Stromal cell of bone marrow (primary cell): ENCODE data around the gene FLRT2.

Source experiments
- DNase-seq: peaks from one replicate; pipeline ENCODE4 v3.0.0-alpha.2; 2012; ENCODE audit warnings: low read depth

The FLRT2 gene

DNA sequence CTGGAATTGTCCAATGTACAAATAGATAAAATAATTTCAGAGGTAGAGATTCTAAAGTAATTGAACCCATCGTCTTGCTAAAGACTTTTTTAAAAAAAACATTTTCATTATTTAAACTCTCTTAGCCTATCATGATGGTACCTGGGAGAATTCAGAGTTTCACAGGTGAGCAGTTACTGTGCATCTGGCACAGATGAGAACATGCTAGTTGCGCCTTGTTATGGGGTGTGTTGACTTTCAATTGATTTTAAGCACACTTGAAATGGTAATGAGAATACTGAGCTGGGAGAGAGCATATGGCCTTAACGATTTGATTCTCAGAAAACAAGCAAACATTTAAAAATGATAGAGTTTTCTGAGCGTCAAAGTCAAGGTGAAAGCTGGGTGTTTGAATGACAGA, 66.6 kb downstream of the FLRT2 start:
- DNase-seq: no peak

DNA sequence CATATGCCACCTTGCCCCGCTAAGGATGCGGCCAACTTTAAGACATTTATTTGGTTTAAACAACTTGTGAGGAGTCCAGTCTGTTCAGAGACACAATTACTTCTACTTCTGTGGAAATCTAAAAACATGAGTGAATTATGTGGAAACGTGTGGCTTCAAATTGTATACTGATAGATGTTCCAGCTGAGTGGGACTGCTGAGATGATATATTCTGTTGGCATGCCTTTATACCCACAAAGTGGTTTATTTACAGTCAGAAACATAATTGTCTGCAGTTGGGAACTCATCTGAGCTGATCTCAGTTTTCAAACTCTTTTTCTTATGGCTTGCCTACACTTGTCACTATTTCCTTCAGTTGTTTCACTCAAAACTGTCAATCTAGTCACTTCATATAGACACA, 67.8 kb downstream of the FLRT2 start:
- DNase-seq: no peak

DNA sequence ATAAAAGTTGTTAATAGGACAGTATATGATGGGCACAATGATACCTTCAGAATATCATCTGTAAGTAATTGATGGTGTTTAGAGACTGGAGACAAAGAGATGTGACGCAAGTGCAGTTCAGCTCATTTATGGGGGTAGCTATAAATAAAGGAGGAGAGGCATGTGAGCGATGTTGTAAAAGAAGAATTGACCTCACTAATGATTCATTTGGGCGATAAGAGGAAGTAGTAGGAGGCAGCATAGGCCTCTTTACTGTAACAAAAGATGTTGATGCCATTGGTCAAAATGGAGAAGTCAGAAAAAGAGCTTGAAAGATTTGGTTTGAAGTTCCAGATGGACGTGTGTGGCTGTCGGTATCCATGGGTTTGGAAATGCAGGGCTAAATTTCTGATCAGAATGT, 70.0 kb downstream of the FLRT2 start:
- no peak for DNase-seq

DNA sequence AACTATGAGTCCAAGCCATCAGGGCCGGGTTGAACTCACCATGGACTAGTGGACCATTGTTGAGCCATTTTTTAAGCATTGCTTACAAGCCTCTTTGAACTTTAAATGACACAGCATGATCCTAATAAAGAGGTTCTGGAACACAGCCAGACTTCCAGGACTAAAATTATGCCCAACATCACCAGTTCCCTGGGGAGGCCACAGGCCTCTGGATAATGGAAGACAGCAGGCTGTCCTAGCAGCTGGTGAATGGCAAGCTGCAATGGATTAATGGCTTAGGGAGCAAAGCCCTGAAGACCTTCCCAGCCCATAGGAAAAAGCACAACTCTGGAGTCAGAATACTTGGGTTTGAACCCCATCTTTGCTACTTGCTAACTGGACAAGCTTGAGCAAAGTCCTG, 71.3 kb downstream of the FLRT2 start:
- no peak for DNase-seq

DNA sequence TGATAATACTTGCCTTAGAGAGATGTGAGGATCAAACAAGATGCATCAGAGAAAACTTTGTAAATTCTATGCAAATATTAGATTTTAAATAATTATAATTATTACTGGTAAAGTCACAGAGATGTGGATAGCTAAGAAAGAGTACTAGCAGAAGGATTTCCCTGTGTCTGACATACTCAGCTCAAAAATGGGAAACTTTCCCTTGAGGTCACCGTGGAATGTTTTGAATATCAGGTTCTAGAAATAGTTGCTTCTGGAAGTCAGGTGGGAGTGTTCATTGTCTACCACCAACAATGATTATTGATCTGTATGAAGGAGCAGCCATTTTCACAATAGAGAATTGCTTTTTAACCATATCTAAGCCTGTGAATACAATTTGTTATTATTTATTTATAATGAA, 71.7 kb downstream of the FLRT2 start:
- no peak for DNase-seq

DNA sequence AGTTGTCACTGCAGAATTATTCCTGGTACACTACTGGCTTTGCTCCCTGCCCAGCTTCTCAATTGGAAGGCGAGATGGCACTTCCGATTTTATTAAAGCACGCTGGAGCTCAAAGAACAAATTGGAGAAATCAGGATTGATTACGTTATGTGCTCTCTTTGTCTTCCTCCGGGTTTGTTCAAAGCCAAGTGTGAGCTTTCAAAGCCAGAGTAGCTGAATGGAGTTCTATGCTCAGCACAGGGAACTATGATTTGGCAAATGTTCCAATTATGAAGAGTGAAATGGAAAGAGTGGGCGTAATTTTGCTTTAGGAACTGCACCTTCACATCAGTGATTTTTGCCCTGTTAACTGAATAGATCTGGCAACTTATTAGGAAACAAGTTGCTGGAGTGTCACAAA, 72.4 kb downstream of the FLRT2 start:
- no peak for DNase-seq

DNA sequence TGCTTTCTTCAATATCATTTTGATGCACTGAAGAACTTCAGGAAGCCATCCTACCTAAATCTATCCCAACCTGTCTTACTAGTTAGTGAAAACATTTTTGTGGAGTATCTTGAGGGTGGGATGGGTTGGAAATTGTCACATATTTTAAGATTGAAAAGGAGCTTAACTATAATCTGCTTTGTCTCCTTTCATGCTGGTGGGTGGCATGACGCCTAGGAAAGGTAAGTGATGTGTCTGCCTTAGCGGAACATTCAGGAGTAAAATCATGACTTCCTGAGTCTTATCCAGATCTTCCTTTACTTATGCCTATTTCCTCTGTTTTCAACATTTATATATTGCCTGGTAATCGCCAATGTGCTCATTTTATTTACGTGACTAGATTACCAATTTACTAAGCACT, 74.1 kb downstream of the FLRT2 start:
- DNase-seq: no peak

DNA sequence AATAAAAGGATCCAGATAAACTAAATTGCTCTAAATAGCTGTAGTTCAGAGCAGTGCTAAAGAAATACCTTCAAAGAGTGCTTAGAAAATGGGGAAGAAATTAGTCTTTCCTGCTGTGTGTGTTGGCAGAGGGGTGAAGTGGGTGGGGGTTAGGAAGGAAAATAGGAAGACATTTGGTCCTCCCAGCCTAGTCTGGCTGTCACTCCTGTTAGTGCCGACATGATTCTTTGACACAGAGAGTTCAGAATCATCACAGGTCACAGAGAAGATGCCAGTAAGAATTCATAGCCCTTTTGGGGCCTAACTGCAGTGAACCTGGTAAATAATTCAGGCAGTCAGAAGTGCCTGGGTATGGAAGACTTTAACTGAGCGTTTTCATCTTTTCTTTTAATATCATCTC, 74.8 kb downstream of the FLRT2 start:
- no peak for DNase-seq

DNA sequence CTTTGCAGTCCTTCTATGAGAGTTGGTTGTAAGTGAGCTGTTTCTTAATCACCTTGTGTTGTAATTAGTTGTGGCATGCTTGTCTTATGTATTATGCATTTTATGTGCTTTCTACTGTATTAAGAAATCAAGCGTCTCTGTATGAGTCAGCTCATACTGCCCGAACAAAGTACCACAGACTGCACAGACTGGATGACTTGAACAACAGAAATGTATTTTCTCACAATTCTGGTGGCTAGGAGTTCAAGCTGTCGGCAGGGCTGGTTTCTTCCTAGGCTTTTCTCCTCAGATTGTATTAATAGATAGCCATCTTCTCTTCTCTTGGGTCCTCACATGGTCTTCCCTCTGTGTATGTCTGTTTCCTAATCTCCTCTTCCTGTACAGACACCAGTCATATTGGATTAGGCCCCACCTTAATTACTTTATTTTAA, 77.7 kb downstream of the FLRT2 start:
- DNase-seq: peak; percentile 63

DNA sequence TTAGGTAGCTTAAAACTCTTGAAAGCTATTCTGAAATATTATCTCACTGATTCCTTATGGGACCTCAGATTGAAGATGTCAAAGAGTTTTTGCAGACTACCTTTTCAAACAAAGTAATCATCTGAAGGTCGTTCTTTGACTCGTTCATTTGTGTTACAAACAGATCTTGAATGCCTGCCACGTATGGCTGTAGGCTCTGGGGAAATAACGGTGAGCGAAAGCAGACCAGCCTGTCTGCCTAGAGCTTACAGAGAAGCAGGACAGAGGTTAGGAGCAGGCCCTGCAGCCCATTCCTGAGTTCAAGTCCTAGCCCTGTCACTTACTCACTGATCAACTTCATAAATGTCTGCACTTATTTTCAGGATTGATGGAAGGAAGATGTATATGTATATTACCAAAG, 83.6 kb downstream of the FLRT2 start:
- no peak for DNase-seq

DNA sequence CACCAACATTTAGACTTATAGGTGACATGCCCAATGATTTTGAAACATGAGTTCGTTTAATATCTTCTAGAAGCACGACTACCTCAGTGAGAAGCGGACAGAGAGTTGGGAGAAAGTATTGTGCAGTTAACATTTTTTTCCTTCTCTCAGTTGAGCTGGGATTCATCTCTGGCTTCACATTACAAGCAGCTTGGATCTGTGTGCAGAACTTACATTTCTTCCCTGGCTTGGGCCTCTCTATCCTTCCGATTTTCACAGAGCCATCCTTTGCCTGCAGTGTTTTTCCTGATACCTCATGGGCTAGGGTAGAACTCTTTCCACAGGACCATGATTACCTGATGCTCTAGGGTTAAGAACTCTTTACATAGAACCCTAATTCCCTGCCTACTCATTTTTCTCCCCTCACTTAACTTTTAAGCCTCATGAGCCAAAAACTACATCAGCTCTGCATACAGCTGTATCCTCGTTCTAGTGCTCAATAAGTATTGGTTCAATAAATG, 86.5 kb downstream of the FLRT2 start:
- no peak for DNase-seq

DNA sequence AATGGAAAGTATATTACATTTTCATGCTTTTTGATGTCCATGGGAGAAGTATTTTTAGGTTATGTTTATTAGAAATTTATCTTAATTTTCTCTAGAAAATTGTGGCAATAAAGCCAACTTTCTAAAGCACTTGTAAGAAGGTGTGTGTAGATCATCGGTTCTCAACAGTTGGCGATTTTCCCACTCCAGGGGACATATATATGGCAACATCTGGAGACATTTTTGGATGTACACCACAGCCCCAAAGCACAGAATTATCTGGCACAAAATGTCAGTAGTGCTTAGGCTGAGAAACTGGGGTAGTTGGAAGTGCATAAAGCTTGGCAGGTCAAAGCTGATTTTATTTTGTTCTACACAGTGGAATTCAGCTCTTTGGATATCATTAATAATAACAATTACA, 86.9 kb downstream of the FLRT2 start:
- DNase-seq: no peak

DNA sequence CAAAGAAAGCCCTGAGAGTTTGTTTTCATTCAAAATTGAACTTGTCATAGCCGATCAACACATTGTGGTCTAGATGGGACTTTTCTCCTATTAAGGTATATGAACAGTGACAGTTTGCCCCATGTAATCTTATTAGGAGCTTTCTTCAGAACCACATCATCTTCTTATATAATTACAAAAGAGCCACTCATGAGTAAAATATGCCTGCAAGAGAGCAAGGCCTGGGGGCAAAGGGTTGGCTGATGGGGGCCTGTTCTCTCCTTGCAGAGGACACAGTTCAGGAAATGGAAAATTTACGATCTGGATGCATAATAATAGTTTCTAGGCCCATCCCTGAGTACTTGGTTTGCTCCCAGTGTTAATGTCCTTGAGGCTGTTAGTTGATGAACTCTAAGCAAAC, 87.8 kb downstream of the FLRT2 start:
- no peak for DNase-seq

DNA sequence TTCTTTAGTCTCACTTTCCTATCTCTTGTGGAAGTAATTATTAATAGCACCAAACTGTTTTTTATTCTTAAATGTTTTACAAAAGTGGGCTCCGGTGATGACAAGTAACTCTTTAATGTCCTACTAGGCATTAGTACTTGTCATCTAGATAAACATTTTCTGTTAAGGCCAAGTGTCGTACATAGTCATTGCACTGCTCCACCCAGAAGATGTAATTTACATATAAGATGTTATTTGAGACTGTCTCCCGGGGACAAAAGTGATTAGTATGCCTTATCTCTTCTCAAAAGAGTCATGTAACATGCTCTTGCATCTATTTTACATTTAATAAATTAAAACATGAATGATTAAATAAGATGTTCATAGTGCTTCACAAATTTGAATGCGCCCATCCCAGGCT, 88.4 kb downstream of the FLRT2 start:
- no peak for DNase-seq

DNA sequence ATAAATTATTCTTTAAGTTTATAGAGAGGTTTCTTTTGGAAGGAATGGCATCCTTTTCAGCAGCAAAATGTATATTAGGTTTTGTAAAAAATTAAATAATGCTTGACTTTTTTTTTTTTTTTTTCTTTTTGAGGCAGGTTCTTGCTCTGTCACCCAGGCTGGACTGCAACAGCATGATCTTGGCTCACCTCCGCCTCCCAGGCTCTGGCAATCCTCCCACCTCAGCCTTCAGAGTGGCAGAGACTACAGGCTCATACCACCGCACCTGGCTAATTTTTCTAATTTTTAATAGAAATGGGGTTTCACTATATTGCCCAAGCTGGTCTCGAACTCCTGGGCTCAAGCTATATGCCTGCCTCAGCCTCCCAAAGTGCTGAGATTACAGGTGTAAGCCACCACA, 89.0 kb downstream of the FLRT2 start:
- no peak for DNase-seq

DNA sequence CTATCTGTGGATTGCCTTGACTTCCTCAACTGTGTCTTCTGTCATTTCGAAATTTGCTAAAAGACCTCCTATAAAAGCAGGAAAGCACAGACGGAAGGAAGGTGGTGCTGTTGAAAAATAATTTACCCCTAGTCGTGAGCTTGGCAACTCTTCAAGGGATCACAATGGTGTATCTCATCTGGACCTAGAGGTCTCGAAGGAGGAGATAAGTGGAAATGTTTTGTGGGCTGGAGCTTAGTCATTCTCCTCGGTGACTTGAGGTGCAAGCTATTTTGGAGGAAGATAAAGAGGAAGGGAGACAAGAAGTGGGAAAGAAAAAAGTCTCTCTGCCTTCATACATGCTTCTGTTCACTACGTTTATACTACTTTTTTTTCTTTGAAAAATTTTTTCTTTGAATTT, 89.9 kb downstream of the FLRT2 start:
- no peak for DNase-seq

DNA sequence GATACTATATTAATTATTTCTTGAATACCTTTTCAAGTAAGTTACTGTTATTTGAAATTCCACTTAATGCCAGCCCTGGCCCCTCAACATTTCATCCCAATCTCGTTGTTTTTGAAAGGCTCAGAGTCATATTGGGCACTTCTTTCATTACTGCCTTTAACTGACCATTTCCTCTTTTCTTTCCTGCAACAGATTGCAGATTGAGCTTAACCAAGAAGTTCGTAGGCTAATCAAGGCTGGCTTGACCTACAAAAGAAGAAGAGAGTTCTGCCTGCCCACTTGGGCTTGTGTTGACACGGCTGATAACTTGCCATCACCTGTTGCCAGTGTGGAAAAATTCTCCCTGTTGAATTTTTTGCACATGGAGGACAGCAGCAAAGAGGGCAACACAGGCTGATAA, 91.0 kb downstream of the FLRT2 start:
- DNase-seq: no peak

DNA sequence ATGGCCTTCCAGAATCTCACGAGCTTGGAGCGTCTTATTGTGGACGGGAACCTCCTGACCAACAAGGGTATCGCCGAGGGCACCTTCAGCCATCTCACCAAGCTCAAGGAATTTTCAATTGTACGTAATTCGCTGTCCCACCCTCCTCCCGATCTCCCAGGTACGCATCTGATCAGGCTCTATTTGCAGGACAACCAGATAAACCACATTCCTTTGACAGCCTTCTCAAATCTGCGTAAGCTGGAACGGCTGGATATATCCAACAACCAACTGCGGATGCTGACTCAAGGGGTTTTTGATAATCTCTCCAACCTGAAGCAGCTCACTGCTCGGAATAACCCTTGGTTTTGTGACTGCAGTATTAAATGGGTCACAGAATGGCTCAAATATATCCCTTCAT, 92.2 kb downstream of the FLRT2 start:
- DNase-seq: no peak

DNA sequence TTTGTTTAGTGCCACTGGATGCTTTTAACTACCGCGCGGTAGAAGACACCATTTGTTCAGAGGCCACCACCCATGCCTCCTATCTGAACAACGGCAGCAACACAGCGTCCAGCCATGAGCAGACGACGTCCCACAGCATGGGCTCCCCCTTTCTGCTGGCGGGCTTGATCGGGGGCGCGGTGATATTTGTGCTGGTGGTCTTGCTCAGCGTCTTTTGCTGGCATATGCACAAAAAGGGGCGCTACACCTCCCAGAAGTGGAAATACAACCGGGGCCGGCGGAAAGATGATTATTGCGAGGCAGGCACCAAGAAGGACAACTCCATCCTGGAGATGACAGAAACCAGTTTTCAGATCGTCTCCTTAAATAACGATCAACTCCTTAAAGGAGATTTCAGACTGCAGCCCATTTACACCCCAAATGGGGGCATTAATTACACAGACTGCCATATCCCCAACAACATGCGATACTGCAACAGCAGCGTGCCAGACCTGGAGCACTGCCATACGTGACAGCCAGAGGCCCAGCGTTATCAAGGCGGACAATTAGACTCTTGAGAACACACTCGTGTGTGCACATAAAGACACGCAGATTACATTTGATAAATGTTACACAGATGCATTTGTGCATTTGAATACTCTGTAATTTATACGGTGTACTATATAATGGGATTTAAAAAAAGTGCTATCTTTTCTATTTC, 93.2 kb downstream of the FLRT2 start:
- DNase-seq: no peak

DNA sequence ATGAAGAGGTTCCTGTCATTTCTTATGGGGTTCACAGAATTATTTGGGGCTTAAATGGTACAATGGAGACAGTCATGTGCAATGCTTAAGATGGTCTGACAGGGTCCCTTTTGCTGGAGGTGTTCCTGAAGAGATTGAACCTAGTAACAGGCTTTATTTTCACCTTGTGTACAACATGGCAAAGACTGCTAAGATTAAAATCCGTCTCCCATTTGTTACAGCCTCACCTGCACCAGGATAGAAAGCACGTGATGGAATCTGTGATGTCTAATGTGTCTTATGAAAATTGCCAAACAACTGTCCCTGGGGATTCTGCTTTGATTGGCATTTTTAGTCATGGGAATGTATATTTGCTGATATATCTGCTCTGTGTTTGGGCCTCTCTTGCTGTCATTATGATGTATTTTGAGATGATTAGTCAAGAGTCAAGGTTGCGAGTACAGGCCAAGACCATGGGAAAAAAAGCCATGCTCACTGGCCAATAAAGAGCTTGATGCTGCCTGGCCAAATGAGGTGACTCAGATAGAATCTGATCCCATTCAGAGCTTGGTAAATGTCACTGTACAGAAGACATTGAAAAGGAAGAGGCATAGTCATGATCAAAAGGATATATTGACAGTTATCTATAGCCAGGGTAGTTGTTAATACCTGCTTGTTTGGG, 96.1 kb downstream of the FLRT2 start:
- peak; percentile 14 for DNase-seq

DNA sequence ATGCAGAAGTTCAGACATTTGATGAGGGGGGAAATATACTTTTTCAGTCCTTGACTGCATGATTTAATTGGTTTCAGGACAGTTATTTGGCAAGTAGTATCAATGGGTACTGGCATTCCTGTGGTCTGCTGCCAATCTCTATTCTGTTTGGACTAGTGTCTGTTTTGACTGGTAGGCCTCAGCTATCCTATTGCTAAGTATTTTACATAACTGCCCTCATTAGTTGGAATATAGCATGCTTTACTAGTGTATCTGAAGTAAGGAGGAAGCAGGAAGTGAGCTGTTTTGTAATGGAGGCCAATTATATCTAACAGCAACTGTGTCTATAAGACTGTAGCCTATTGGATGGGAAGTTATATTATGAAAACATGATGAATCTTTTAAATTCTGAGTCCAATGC, 104.3 kb downstream of the FLRT2 start:
- peak; percentile 12 for DNase-seq

DNA sequence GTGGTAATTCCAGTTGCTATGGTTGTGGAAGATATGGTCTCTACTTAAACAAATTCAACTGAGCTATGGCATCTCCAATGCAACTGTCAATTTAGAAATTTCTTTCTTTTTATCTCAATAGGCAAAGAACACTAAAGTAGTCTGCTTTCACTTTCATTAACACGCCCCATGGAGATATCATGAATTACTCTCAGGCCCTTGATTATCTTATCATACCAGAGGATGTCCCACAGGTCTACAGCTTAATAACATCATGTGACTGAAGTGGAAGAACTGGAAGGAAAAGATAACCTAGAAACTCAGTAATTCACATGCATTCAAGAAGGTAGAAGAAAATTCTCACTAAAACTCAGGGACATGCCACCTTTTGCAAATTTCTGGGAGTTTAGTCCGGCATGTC, 114.3 kb downstream of the FLRT2 start:
- DNase-seq: no peak

DNA sequence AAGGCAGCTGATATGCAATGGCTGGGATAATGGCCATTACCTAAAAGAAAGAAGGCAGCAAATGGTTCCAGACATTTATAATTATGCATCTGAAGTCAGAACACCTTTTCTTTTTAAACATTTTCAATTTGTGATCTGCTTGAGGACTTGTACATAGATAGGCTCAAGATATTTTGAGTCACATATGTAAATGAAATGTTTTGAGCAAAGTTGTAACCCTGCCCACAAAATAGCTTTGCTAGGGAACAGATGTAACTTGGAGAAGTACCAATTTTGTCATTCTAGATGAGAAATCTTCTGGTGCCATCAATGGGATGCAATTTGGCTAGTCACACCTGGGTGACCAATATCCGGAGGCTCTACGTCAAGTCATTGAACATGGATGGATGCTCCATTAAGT, 123.1 kb downstream of the FLRT2 start:
- DNase-seq: no peak
